Mammary epithelial cell (primary cell): ENCODE results near the gene KCTD1.

Source experiments
- EZH2 ChIP-seq: IDR thresholded peaks from 2 replicates; pipeline ENCODE4 v1.6.1; 2012; ENCODE audit warnings: low read length, inconsistent platforms, borderline replicate concordance
- TF ChIP-seq, protein P1 (sequence below), 2 donors: IDR thresholded peaks in 1 of 2; conservative IDR thresholded peaks in 1 of 2; 2 replicates each; pipeline ENCODE4 v1.5.1; 2011 to 2012; ENCODE audit warnings: inconsistent platforms in 2 of 2, low read length in 2 of 2, mild to moderate bottlenecking in 2 of 2, control low read depth in 1 of 2, low read depth in 1 of 2; ENCODE audit not compliant: insufficient read depth in 1 of 2; ENCODE audit errors: extremely low read depth in 1 of 2

DNA sequence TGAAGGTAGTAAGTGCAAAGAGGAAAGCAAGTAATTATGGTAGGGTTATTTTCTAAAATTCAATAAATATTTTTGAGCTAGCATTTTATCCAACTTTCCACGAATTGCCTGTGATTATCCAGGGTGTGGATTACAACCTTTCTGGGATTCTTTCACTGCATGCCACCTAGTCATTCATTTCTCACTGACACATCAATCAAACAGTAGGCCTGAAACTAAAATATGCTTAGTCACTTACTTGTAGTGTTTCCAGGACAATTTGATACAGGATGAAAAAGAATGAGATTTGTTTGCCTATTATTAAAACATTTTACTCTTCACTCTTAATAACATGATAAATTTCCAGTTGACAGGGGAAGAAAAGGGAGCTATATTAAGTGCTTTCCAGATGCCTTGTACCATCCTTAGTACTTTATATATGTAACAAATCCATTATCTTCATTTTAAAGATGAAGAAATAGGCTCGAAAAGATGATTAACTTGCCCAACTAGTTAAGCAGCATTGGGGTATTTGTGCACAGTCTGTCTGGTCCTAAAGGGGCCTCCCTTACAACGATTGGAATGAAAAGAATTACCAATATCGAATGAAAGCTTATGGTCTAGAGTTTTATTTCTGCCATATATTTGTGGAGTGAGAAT, 70.4 kb downstream of the KCTD1 start:
- no peak for TF ChIP-seq EZH2
- TF ChIP-seq, protein P1, sequence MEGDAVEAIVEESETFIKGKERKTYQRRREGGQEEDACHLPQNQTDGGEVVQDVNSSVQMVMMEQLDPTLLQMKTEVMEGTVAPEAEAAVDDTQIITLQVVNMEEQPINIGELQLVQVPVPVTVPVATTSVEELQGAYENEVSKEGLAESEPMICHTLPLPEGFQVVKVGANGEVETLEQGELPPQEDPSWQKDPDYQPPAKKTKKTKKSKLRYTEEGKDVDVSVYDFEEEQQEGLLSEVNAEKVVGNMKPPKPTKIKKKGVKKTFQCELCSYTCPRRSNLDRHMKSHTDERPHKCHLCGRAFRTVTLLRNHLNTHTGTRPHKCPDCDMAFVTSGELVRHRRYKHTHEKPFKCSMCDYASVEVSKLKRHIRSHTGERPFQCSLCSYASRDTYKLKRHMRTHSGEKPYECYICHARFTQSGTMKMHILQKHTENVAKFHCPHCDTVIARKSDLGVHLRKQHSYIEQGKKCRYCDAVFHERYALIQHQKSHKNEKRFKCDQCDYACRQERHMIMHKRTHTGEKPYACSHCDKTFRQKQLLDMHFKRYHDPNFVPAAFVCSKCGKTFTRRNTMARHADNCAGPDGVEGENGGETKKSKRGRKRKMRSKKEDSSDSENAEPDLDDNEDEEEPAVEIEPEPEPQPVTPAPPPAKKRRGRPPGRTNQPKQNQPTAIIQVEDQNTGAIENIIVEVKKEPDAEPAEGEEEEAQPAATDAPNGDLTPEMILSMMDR (conservative IDR thresholded peaks at IDR 0.05 in 1 of 2, IDR thresholded peaks at IDR 0.05 in 1 of 2; ENCODE audit: extremely low read depth in 1 of 2, insufficient read depth in 1 of 2, low read depth in 1 of 2, low read length in 2 of 2), result no peak
